LNCaP clone FGC (cell line): ENCODE data around the gene C1S.
A peak's percentile ranks its signal among the peaks of the same experiment; 100 is the strongest.

Source experiments
- DNase-seq: peaks from one replicate; pipeline ENCODE4 v3.0.0-alpha.2; 2011; ENCODE audit warnings: low read depth
- H3K4me3 ChIP-seq: 2 replicates; pipeline ENCODE4 v1.5.1; 2011; ENCODE audit warnings: mild to moderate bottlenecking, low read depth, low read length, control low read depth
- CTCF ChIP-seq: IDR thresholded peaks from 2 replicates; pipeline ENCODE4 v1.5.1; 2012; ENCODE audit warnings: mild to moderate bottlenecking; ENCODE audit not compliant: control insufficient read depth, insufficient read depth; ENCODE audit errors: extremely low read depth

Gene C1S

GRCh38 chr12:7108796-7109571, 48.5 kb downstream of the C1S start, which contains the start of gene C1RL:
TSS of gene C1RL (minus strand) at chr12:7109214. CDS start at chr12:7109180, 34 bp downstream.
- DNase-seq, result peak; percentile 52
- peak; percentile 94 for TF ChIP-seq CTCF
- H3K4me3 ChIP-seq, result peak within 1 kb of the TSS; percentile 83

- no peak overlapping the region for H3K4me3 ChIP-seq
- no peak for DNase-seq
- no peak for TF ChIP-seq CTCF
These were observed 49.0 kb downstream of the C1S start for GRCh38 chr12:7109572-7109920.

- no peak overlapping the region for H3K4me3 ChIP-seq
- TF ChIP-seq CTCF, result no peak
- DNase-seq, result no peak
These were observed 50.1 kb downstream of the C1S start for GRCh38 chr12:7110661-7111060.

- H3K4me3 ChIP-seq, result no peak overlapping the region
- DNase-seq, result no peak
- TF ChIP-seq CTCF, result no peak
These were observed 51.5 kb downstream of the C1S start for GRCh38 chr12:7112041-7112440.

GRCh38 chr12:7113389-7113871, 52.9 kb downstream of the C1S start:
- no peak for DNase-seq

GRCh38 chr12:7114008-7114407, 53.5 kb downstream of the C1S start:
- TF ChIP-seq CTCF, result no peak
- H3K4me3 ChIP-seq, result no peak overlapping the region
- no peak for DNase-seq

More at GRCh38 chr12:7113389-7113871, 52.9 kb downstream of the C1S start:
- peak; percentile 82 for TF ChIP-seq CTCF
- no peak overlapping the region for H3K4me3 ChIP-seq

- no peak for TF ChIP-seq CTCF
- DNase-seq, result no peak
- H3K4me3 ChIP-seq, result no peak overlapping the region
These were observed 54.3 kb downstream of the C1S start for GRCh38 chr12:7114851-7115250.
